Mesendoderm (in vitro differentiated cells): ENCODE data around the gene MSMP.

ENCODE experiments used
- DNase-seq: peaks from one replicate; pipeline ENCODE4 v3.0.0; 2013
- H2AK5ac ChIP-seq: 2 replicates; pipeline ENCODE4 v1.6.1; 2013; ENCODE audit warnings: low read length, inconsistent platforms
- H2BK120ac ChIP-seq: 2 replicates; pipeline ENCODE4 v1.6.1; 2013; ENCODE audit warnings: low read depth, mild to moderate bottlenecking, low read length, moderate library complexity, mixed read lengths
- H2BK15ac ChIP-seq: replicated peaks from 2 replicates; pipeline ENCODE4 v1.6.1; 2013; ENCODE audit warnings: low read depth, mild to moderate bottlenecking, moderate library complexity
- H2BK5ac ChIP-seq: 2 replicates; pipeline ENCODE4 v1.6.1; 2013; ENCODE audit warnings: low read length, inconsistent platforms
- H3K18ac ChIP-seq: 2 replicates; pipeline ENCODE4 v1.6.1; 2013; ENCODE audit warnings: mild to moderate bottlenecking, low read length, mixed read lengths
- H3K23ac ChIP-seq: one replicate; pipeline ENCODE4 v1.6.1; 2013; ENCODE audit warnings: low read length
- H3K27ac ChIP-seq: 2 replicates; pipeline ENCODE4 v1.5.1; 2013; ENCODE audit warnings: low read depth, mild to moderate bottlenecking, inconsistent platforms, low read length, moderate library complexity
- H3K27me3 ChIP-seq: 2 replicates; pipeline ENCODE4 v1.6.1; 2013; ENCODE audit warnings: low read length, control low read depth, mild to moderate bottlenecking, inconsistent platforms; ENCODE audit not compliant: insufficient read depth, poor library complexity
- H3K36me3 ChIP-seq: 2 replicates; pipeline ENCODE4 v1.6.1; 2013; ENCODE audit warnings: low read length, inconsistent platforms; ENCODE audit not compliant: control insufficient read depth, insufficient read depth
- H3K4ac ChIP-seq: one replicate; pipeline ENCODE4 v1.6.1; 2013; ENCODE audit warnings: low read depth, mild to moderate bottlenecking, low read length, moderate library complexity
- H3K4me1 ChIP-seq: 2 replicates; pipeline ENCODE4 v1.6.1; 2013; ENCODE audit warnings: low read depth, low read length, inconsistent platforms; ENCODE audit not compliant: control insufficient read depth
- H3K4me2 ChIP-seq: 2 replicates; pipeline ENCODE4 v1.6.1; 2013; ENCODE audit warnings: low read length
- H3K4me3 ChIP-seq: 2 replicates; pipeline ENCODE4 v1.5.1; 2013; ENCODE audit warnings: mild to moderate bottlenecking, low read length
- H3K56ac ChIP-seq: one replicate; pipeline ENCODE4 v1.6.1; 2013; ENCODE audit warnings: low read length
- H3K79me1 ChIP-seq: 2 replicates; pipeline ENCODE4 v1.6.1; 2013; ENCODE audit warnings: low read length, inconsistent platforms
- H3K79me2 ChIP-seq: 2 replicates; pipeline ENCODE4 v1.6.1; 2013; ENCODE audit warnings: mild to moderate bottlenecking, low read length; ENCODE audit not compliant: control insufficient read depth, insufficient read depth
- H3K9ac ChIP-seq: 2 replicates; pipeline ENCODE4 v1.6.1; 2013; ENCODE audit warnings: low read length, inconsistent platforms
- H4K5ac ChIP-seq: one replicate; pipeline ENCODE4 v1.6.1; 2013; ENCODE audit warnings: low read length
- H4K8ac ChIP-seq: one replicate; pipeline ENCODE4 v1.6.1; 2013; ENCODE audit warnings: low read depth, mild to moderate bottlenecking, control low read depth, low read length, moderate library complexity
- WGBS: extraction: QIAGEN DNeasy Blood & Tissue Kit; methylation state at CpG from one replicate; pipeline ENCODE4 v1.1.7; 2013; ENCODE audit warnings: low lambda C conversion rate, missing lambda C conversion rate; ENCODE audit not compliant: insufficient coverage; ENCODE audit errors: extremely low coverage; 5-methylcytosine and 5-hydroxymethylcytosine counted together

The MSMP gene

GRCh38 chr9:35746583-35746982, 7.5 kb downstream of the MSMP start:
- H3K4me1 ChIP-seq, result peaks cover 15% of the 10 kb centered on the region
- no peak overlapping the region for H3K27ac ChIP-seq
- H3K79me1 ChIP-seq, result peaks cover 28% of the 10 kb centered on the region
- H2AK5ac ChIP-seq, result no peak overlapping the region
- H3K4me3 ChIP-seq, result no peak overlapping the region
- peak overlapping the region; percentile 83 for H3K9ac ChIP-seq
- peaks cover 16% of the 10 kb centered on the region for H3K36me3 ChIP-seq
- H4K5ac ChIP-seq, result no peak overlapping the region
- H2BK120ac ChIP-seq, result no peak overlapping the region
- H3K79me2 ChIP-seq, result peaks cover 31% of the 10 kb centered on the region
- no peak overlapping the region for H2BK5ac ChIP-seq
- WGBS, result no CpG with 5 or more reads among the region's 3 CpGs
- no peak overlapping the region for H3K23ac ChIP-seq
- H3K4ac ChIP-seq, result no peak overlapping the region
- H3K18ac ChIP-seq, result no peak overlapping the region
- DNase-seq, result no peak
- H3K4me2 ChIP-seq, result peak overlapping the region; percentile 59
- H2BK15ac ChIP-seq, result no peak overlapping the region
- H3K27me3 ChIP-seq, result no peaks in the 10 kb centered on the region
- peak overlapping the region; percentile 31 for H3K56ac ChIP-seq
- H4K8ac ChIP-seq, result no peak overlapping the region

GRCh38 chr9:35745569-35745968, 8.5 kb downstream of the MSMP start:
- no CpG with 5 or more reads among the region's 1 CpG for WGBS
- Histone ChIP-seq H2BK120ac (no peak overlapping the region), H3K36me3 (peaks cover 16% of the 10 kb centered on the region), H3K79me2 (peaks cover 31% of the 10 kb centered on the region), H3K4me3 (no peak overlapping the region), H3K4me2 (no peak overlapping the region), H4K8ac (no peak overlapping the region), H3K9ac (no peak overlapping the region), H3K56ac (no peak overlapping the region), H3K18ac (no peak overlapping the region), H3K27ac (no peak overlapping the region), H2AK5ac (no peak overlapping the region), H3K4me1 (peaks cover 15% of the 10 kb centered on the region), H3K27me3 (no peaks in the 10 kb centered on the region), H3K79me1 (peaks cover 28% of the 10 kb centered on the region), H4K5ac (no peak overlapping the region), H2BK5ac (no peak overlapping the region), H3K23ac (no peak overlapping the region), H3K4ac (no peak overlapping the region), H2BK15ac (no peak overlapping the region)
- DNase-seq, result no peak

- no CpG with 5 or more reads among the region's 8 CpGs for WGBS
- Histone ChIP-seq H3K23ac (no peak overlapping the region), H3K27ac (no peak overlapping the region)
These were observed 10.1 kb downstream of the MSMP start for GRCh38 chr9:35743880-35744518.

GRCh38 chr9:35743452-35743851, 10.6 kb downstream of the MSMP start:
- H2AK5ac ChIP-seq, result no peak overlapping the region
- no peak overlapping the region for H3K56ac ChIP-seq
- no peak overlapping the region for H3K27ac ChIP-seq
- no peak overlapping the region for H2BK5ac ChIP-seq
- H3K79me1 ChIP-seq, result peaks cover 24% of the 10 kb centered on the region
- no peak overlapping the region for H2BK120ac ChIP-seq
- H2BK15ac ChIP-seq, result no peak overlapping the region
- H3K27me3 ChIP-seq, result no peaks in the 10 kb centered on the region
- peaks cover 29% of the 10 kb centered on the region for H3K79me2 ChIP-seq
- H3K4me2 ChIP-seq, result no peak overlapping the region
- H3K18ac ChIP-seq, result no peak overlapping the region
- DNase-seq, result no peak
- H3K4me1 ChIP-seq, result peaks cover 12% of the 10 kb centered on the region
- no CpG with 5 or more reads among the region's 2 CpGs for WGBS
- no peak overlapping the region for H3K4ac ChIP-seq
- H3K23ac ChIP-seq, result no peak overlapping the region
- no peak overlapping the region for H3K4me3 ChIP-seq
- H4K5ac ChIP-seq, result no peak overlapping the region
- H3K36me3 ChIP-seq, result peaks cover 27% of the 10 kb centered on the region
- H3K9ac ChIP-seq, result no peak overlapping the region
- H4K8ac ChIP-seq, result no peak overlapping the region

More at GRCh38 chr9:35743880-35744518, 10.1 kb downstream of the MSMP start:
- Histone ChIP-seq H3K36me3 (peaks cover 22% of the 10 kb centered on the region), H2BK120ac (no peak overlapping the region), H2BK5ac (no peak overlapping the region), H3K56ac (no peak overlapping the region), H3K4ac (no peak overlapping the region), H2AK5ac (no peak overlapping the region), H3K4me1 (peaks cover 12% of the 10 kb centered on the region), H3K9ac (no peak overlapping the region), H4K8ac (no peak overlapping the region), H3K18ac (no peak overlapping the region), H2BK15ac (no peak overlapping the region), H4K5ac (no peak overlapping the region), H3K27me3 (no peaks in the 10 kb centered on the region), H3K79me1 (peaks cover 24% of the 10 kb centered on the region), H3K4me2 (no peak overlapping the region), H3K4me3 (no peak overlapping the region), H3K79me2 (peaks cover 31% of the 10 kb centered on the region)
- no peak for DNase-seq

GRCh38 chr9:35741740-35742139, 12.3 kb downstream of the MSMP start:
- Histone ChIP-seq H3K79me2 (peaks cover 12% of the 10 kb centered on the region), H3K4me1 (peaks cover 2% of the 10 kb centered on the region), H2BK120ac (no peak overlapping the region), H4K8ac (no peak overlapping the region), H3K9ac (no peak overlapping the region), H3K27ac (no peak overlapping the region), H3K79me1 (peaks cover 15% of the 10 kb centered on the region), H3K4me2 (no peak overlapping the region), H2AK5ac (no peak overlapping the region), H2BK15ac (no peak overlapping the region), H4K5ac (no peak overlapping the region), H2BK5ac (no peak overlapping the region), H3K4ac (no peak overlapping the region), H3K27me3 (no peaks in the 10 kb centered on the region), H3K56ac (no peak overlapping the region), H3K4me3 (no peak overlapping the region), H3K36me3 (peaks cover 34% of the 10 kb centered on the region), H3K18ac (no peak overlapping the region), H3K23ac (no peak overlapping the region)
- WGBS, result no CpG with 5 or more reads among the region's 7 CpGs
- no peak for DNase-seq

GRCh38 chr9:35740243-35740642, 13.8 kb downstream of the MSMP start:
- Histone ChIP-seq H2BK15ac (no peak overlapping the region), H3K9ac (no peak overlapping the region), H2AK5ac (no peak overlapping the region), H3K4me3 (no peak overlapping the region), H4K8ac (no peak overlapping the region), H3K79me2 (peaks cover 2% of the 10 kb centered on the region), H2BK5ac (no peak overlapping the region), H3K56ac (no peak overlapping the region), H3K79me1 (peaks cover 8% of the 10 kb centered on the region), H3K27me3 (no peaks in the 10 kb centered on the region), H4K5ac (no peak overlapping the region), H3K36me3 (peaks cover 34% of the 10 kb centered on the region), H3K4me1 (no peaks in the 10 kb centered on the region), H3K27ac (no peak overlapping the region), H3K4ac (no peak overlapping the region), H2BK120ac (no peak overlapping the region), H3K18ac (no peak overlapping the region), H3K4me2 (no peak overlapping the region), H3K23ac (no peak overlapping the region)
- no CpG with 5 or more reads among the region's 6 CpGs for WGBS
- DNase-seq, result no peak
